ENCODE results near the gene KLHL21. TPM values are rescaled to one million over a fixed set of nuclear protein-coding genes. Genes with fewer than 3 reads are reported as not detected.

The KLHL21 gene
- total RNA-seq, 2 donors from 2014 or later = 9.4 TPM

Other genes with a start within 250 kb of the KLHL21 start
- gene ACOT7, start 209.1 kb downstream of the KLHL21 start, total RNA-seq = 100 to 1,000 TPM in 1 of 2 donors, 10 to 100 TPM in 1; 48.7 to 125 TPM
- gene HES2, start 182.9 kb downstream of the KLHL21 start, total RNA-seq = 10 to 100 TPM; 14.2 to 24.0 TPM
- gene ESPN, start 178.1 kb downstream of the KLHL21 start, total RNA-seq = 10 to 100 TPM; 74.3 to 98.0 TPM
- 10 to 100 TPM; 33.1 to 87.1 TPM for gene TNFRSF25, start 136.7 kb downstream of the KLHL21 start, total RNA-seq
- gene PLEKHG5, start 111.2 kb downstream of the KLHL21 start, total RNA-seq = 10 to 100 TPM; 13.9 to 19.6 TPM
- 10 to 100 TPM; 14.5 to 27.3 TPM for gene NOL9, start 48.4 kb downstream of the KLHL21 start, total RNA-seq
- gene TAS1R1, start 47.6 kb downstream of the KLHL21 start, total RNA-seq = not detected
- 10 to 100 TPM; 37.0 to 44.5 TPM for gene ZBTB48, start 22.9 kb downstream of the KLHL21 start, total RNA-seq
- gene PHF13, start 10.9 kb upstream of the KLHL21 start, total RNA-seq = 10 to 100 TPM in 1 of 2 donors, 1 to 10 TPM in 1; 8.0 to 13.4 TPM
- 10 to 100 TPM in 1 of 2 donors, 1 to 10 TPM in 1; 9.1 to 18.2 TPM for gene THAP3, start 22.0 kb upstream of the KLHL21 start, total RNA-seq
- gene DNAJC11, start 98.9 kb upstream of the KLHL21 start, total RNA-seq = 100 to 1,000 TPM in 1 of 2 donors, 10 to 100 TPM in 1; 70.1 to 107 TPM
- 10 to 100 TPM; 76.8 to 92.8 TPM for gene CAMTA1, start 182.6 kb upstream of the KLHL21 start, total RNA-seq